CD4-positive, alpha-beta memory T cell (primary cell): ENCODE data around the gene FSIP1. TPM values are rescaled to one million over a fixed set of nuclear protein-coding genes. Genes with fewer than 3 reads are reported as not detected.

Experiments
- CTCF ChIA-PET: fragments of 350-600 bp; sonication (Branson Sonifier 250); formaldehyde crosslinking; loops from one replicate; lab custom pipeline; 2021; ENCODE audit warnings: inconsistent platforms; ENCODE audit not compliant: partially characterized antibody; lab: Charles Lee
- POLR2A ChIA-PET: fragments of 350-600 bp; sonication (Branson Sonifier 250); formaldehyde crosslinking; loops from one replicate; lab custom pipeline; 2021; ENCODE audit not compliant: partially characterized antibody; lab: Charles Lee
- DNase-seq, 5 donors: peaks; one replicate each; pipeline versions ENCODE4 v3.0.0 to v3.0.0-alpha.2; 2020 to 2022; ENCODE audit warnings: mixed read lengths in 1 of 5
- H3K27ac ChIP-seq: one replicate; pipeline ENCODE4 v1.7.0; 2013; ENCODE audit warnings: low read depth, low read length
- H3K27me3 ChIP-seq: 2 replicates; pipeline ENCODE4 v1.7.0; 2013; ENCODE audit warnings: mild to moderate bottlenecking, low read length, moderate library complexity; ENCODE audit not compliant: insufficient read depth
- H3K36me3 ChIP-seq: 2 replicates; pipeline ENCODE4 v1.7.0; 2013; ENCODE audit warnings: mild to moderate bottlenecking, low read length, moderate library complexity; ENCODE audit not compliant: insufficient read depth
- H3K4me1 ChIP-seq: 2 replicates; pipeline ENCODE4 v1.7.0; 2013; ENCODE audit warnings: mild to moderate bottlenecking, low read length, moderate library complexity; ENCODE audit not compliant: insufficient read depth
- H3K4me3 ChIP-seq, 2 donors: one replicate each; pipeline ENCODE4 v1.7.0; 2013; ENCODE audit warnings: low read length in 2 of 2, mild to moderate bottlenecking in 1 of 2
- H3K9me3 ChIP-seq, 2 donors: one replicate each; pipeline ENCODE4 v1.7.0; 2013; ENCODE audit warnings: low read length in 2 of 2, control low read depth in 1 of 2; ENCODE audit not compliant: control insufficient read depth in 1 of 2
- H3K27ac Mint-ChIP-seq, 7 donors: one replicate each; pipeline ENCODE4 v1.8.0; 2020 to 2021; ENCODE audit warnings: mixed read lengths in 7 of 7, mild to moderate bottlenecking in 6 of 7, inconsistent platforms in 3 of 7, moderate library complexity in 3 of 7
- H3K27me3 Mint-ChIP-seq, 2 donors: one replicate each; pipeline ENCODE4 v1.8.0; 2020 to 2021; ENCODE audit warnings: mixed read lengths in 2 of 2
- H3K36me3 Mint-ChIP-seq, 2 donors: one replicate each; pipeline ENCODE4 v1.8.0; 2020 to 2021; ENCODE audit warnings: mixed read lengths in 2 of 2, inconsistent platforms in 1 of 2, mild to moderate bottlenecking in 1 of 2
- H3K4me1 Mint-ChIP-seq, 4 donors: one replicate each; pipeline ENCODE4 v1.8.0; 2020 to 2021; ENCODE audit warnings: mixed read lengths in 4 of 4, mild to moderate bottlenecking in 1 of 4
- H3K4me3 Mint-ChIP-seq, 8 donors: one replicate each; pipeline ENCODE4 v1.8.0; 2020 to 2021; ENCODE audit warnings: mixed read lengths in 8 of 8, mild to moderate bottlenecking in 7 of 8, moderate library complexity in 6 of 8, inconsistent platforms in 3 of 8
- H3K9me3 Mint-ChIP-seq, 8 donors: one replicate each; pipeline ENCODE4 v1.8.0; 2020 to 2021; ENCODE audit warnings: mixed read lengths in 8 of 8, mild to moderate bottlenecking in 5 of 8, inconsistent platforms in 3 of 8, moderate library complexity in 1 of 8
- intact Hi-C: fragments of 100-400 bp; cut with micrococcal nuclease; formaldehyde crosslinking; loops from one replicate; pipeline ENCODE4 v1.15.1; 2023
- polyA plus RNA-seq, 2 donors: library from polyadenylated mRNA; unstranded; fragments of 300-500 nt; fragmentation: Illumina TruSeq; gene quantifications; one replicate each; pipeline ENCODE4 v1.2.3, GENCODE V29; 2021
- total RNA-seq, 2 experiments: library from RNA; stranded (reverse); gene quantifications; one replicate each; pipeline ENCODE4 v1.2.3, GENCODE V29; 2021

The FSIP1 gene
- total and polyA plus RNA-seq, 4 experiments from 2014 or later, result 0.47 to 1.6 (median 1.1) TPM

DNA sequence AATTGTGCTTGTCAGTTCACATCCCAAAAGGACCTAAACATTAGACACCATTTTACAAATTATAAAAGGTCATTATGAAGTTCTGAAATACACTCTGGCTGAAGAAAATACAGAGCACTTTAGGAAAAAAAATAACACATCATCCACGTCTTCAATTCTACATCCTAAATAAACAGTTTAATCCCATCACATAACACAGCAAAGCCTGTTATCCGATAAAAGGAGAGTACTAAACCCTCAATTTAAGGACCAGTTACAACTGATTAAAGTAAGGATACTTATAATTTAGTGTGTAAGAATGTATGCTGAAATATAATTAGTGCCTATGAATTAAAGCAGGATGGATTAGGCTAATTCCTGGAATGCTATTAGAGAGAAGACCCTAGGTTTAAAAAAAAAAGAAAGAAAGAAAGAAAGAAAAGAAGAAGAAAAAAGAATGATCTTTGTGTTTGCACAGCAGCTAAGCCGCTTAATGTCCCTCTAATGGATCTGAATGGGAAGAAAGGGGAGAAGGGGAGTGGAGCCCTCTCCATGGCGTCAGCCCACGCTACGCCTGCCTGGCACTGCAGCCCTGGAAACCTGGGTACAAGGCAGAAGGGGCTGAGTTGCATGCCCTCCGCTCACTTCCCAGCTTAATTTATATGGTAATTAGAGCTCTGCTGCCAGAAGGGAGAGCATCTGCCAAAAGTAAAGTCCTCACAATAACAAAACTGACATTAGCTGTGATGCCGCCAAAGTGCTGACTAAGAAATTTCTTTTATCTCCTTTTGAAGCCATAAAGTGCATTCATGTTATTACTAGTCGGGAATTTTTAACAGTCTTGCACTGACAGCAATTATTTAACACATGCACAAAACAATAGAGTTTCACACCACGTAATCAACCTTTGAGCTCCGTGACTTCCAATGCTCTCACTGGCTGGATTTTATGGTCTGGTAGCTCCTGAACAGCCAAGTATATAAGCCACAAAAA, 90.0 kb downstream of the FSIP1 start:
- H3K4me1 ChIP-seq, result no peaks in the 10 kb centered on the region
- Mint-ChIP-seq H3K27me3 (peaks cover 7 to 9% of the 10 kb centered on the region in 2 donors), H3K4me1 (peaks cover 0 to 10% (median 3%) of the 10 kb centered on the region in 4 donors), H3K27ac (no peak overlapping the region), H3K36me3 (no peaks in the 10 kb centered on the region), H3K9me3 (no peaks in the 10 kb centered on the region), H3K4me3 (no peak overlapping the region)
- no peaks in the 10 kb centered on the region for H3K9me3 ChIP-seq
- intact Hi-C loops, result no loop called here
- no peaks in the 10 kb centered on the region for H3K27me3 ChIP-seq
- POLR2A ChIA-PET, result no interaction called here
- DNase-seq, result no peak
- H3K4me3 ChIP-seq, result no peak overlapping the region
- H3K36me3 ChIP-seq, result no peaks in the 10 kb centered on the region
- no peak overlapping the region for H3K27ac ChIP-seq
- CTCF ChIA-PET, result interaction anchor here (1.0 to 1.5 kb wide), 6 partner anchors 8 to 113 kb away, joined by 3 to 10 read pairs (median 4); no protein-coding TSS in a partner anchor

DNA sequence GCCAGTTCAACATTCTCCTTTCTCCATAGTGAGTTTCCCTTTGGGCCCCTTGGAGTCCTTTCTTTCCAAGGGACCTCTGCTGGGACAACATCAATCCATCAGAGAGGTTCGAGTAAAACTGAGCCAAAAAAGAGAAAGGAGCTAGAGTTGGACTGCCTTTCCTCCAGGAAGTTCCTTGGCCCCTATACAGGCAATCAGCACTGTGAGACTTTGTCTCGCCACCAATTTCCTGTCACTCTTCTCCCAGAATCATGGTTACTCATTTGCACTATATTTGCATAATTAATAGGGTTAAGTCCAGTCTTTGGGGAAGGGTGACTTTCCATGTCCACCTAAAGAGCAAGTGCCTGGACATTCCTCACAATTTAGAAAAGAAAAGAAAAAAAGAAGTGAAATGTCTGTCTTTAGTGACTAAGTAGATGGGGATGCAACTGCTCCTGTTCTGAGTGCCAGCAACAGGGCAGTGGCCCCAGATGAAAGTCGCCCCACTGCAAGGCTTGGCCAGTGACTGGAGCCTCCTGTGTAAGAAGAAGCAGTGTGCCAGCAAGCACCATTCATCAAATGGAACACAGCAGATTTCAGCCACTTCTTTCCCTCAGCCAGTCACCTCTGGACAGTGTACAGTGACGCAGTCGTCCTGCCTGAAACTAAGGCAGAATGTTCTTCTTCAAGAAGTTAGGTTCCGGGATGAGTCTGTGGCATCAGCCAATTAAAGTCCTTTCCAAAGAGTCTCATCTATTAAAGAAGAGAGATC, 91.6 kb downstream of the FSIP1 start:
- ChIA-PET CTCF (interaction anchor here (1.2 kb wide), 2 partner anchors 9 to 15 kb away, joined by 3 read pairs; no protein-coding TSS in a partner anchor), POLR2A (no interaction called here)
- no peak overlapping the region for H3K4me3 ChIP-seq
- H3K27me3 ChIP-seq, result no peaks in the 10 kb centered on the region
- H3K9me3 Mint-ChIP-seq, result no peaks in the 10 kb centered on the region
- intact Hi-C loops, result no loop called here
- no peak overlapping the region for H3K27ac ChIP-seq
- no peaks in the 10 kb centered on the region for H3K36me3 ChIP-seq
- no peaks in the 10 kb centered on the region for H3K9me3 ChIP-seq
- H3K27me3 Mint-ChIP-seq, result peaks cover 7 to 9% of the 10 kb centered on the region in 2 donors
- no peaks in the 10 kb centered on the region for H3K4me1 ChIP-seq
- no peak overlapping the region for H3K27ac Mint-ChIP-seq
- no peaks in the 10 kb centered on the region for H3K36me3 Mint-ChIP-seq
- DNase-seq, result no peak
- H3K4me3 Mint-ChIP-seq, result no peak overlapping the region
- peaks cover 0 to 10% (median 4%) of the 10 kb centered on the region in 4 donors for H3K4me1 Mint-ChIP-seq

- no peaks in the 10 kb centered on the region for H3K9me3 Mint-ChIP-seq
- intact Hi-C loops, result loop anchor here (2.0 kb wide), 1 partner anchor 63 kb away; no protein-coding TSS in a partner anchor
Measured at GRCh38 chr15:39687965-39688364, 94.7 kb downstream of the FSIP1 start.

GRCh38 chr15:39685999-39686613, 96.5 kb downstream of the FSIP1 start:
- peak in 4 of 5 donors; percentile 28 to 36 (median 31) for DNase-seq
- POLR2A ChIA-PET, result interaction anchor here (1.0 to 1.4 kb wide), 5 partner anchors 56 to 70 kb away, joined by 4 to 10 read pairs (median 6); no protein-coding TSS in a partner anchor

More at GRCh38 chr15:39687965-39688364, 94.7 kb downstream of the FSIP1 start:
- H3K36me3 ChIP-seq, result no peaks in the 10 kb centered on the region
- no peaks in the 10 kb centered on the region for H3K36me3 Mint-ChIP-seq
- ChIA-PET POLR2A (no interaction called here), CTCF (interaction anchor here (2.7 to 5.0 kb wide), 6 partner anchors 65 to 186 kb away, joined by 11 to 54 read pairs (median 22); no protein-coding TSS in a partner anchor)
- H3K4me1 Mint-ChIP-seq, result peaks cover 0 to 18% (median 5%) of the 10 kb centered on the region in 4 donors
- no peak for DNase-seq
- no peaks in the 10 kb centered on the region for H3K9me3 ChIP-seq
- H3K27me3 Mint-ChIP-seq, result peaks cover 5 to 8% of the 10 kb centered on the region in 2 donors
- no peak overlapping the region for H3K4me3 Mint-ChIP-seq
- H3K4me3 ChIP-seq, result no peak overlapping the region
- H3K27ac ChIP-seq, result no peak overlapping the region
- no peaks in the 10 kb centered on the region for H3K27me3 ChIP-seq
- H3K4me1 ChIP-seq, result no peaks in the 10 kb centered on the region
- peak overlapping the region in 1 of 7 donors; percentile 13 for H3K27ac Mint-ChIP-seq

GRCh38 chr15:39685367-39685766, 97.3 kb downstream of the FSIP1 start:
- intact Hi-C loops, result no loop called here
- DNase-seq, result no peak
- no peaks in the 10 kb centered on the region for H3K27me3 ChIP-seq
- Mint-ChIP-seq H3K36me3 (no peaks in the 10 kb centered on the region), H3K27me3 (no peaks in the 10 kb centered on the region), H3K4me3 (no peak overlapping the region), H3K27ac (no peak overlapping the region), H3K4me1 (peaks cover 0 to 8% (median 3%) of the 10 kb centered on the region in 4 donors), H3K9me3 (no peaks in the 10 kb centered on the region)
- ChIA-PET POLR2A (interaction anchor here (0.7 to 1.4 kb wide), 6 partner anchors 20 to 71 kb away, joined by 3 to 10 read pairs (median 5); no protein-coding TSS in a partner anchor), CTCF (interaction anchor here (0.8 to 5.0 kb wide), 23 partner anchors 9 to 189 kb away, joined by 3 to 54 read pairs (median 5); no protein-coding TSS in a partner anchor)
- no peaks in the 10 kb centered on the region for H3K36me3 ChIP-seq
- H3K4me1 ChIP-seq, result no peaks in the 10 kb centered on the region
- no peak overlapping the region for H3K4me3 ChIP-seq
- H3K9me3 ChIP-seq, result no peaks in the 10 kb centered on the region
- no peak overlapping the region for H3K27ac ChIP-seq

More at GRCh38 chr15:39685999-39686613, 96.5 kb downstream of the FSIP1 start:
- no peaks in the 10 kb centered on the region for H3K9me3 ChIP-seq
- no peaks in the 10 kb centered on the region for H3K36me3 ChIP-seq
- H3K27ac Mint-ChIP-seq, result no peak overlapping the region
- intact Hi-C loops, result loop anchor here (1.0 to 2.0 kb wide), 4 partner anchors 61 to 588 kb away; no protein-coding TSS in a partner anchor
- H3K4me1 Mint-ChIP-seq, result peaks cover 0 to 15% (median 4%) of the 10 kb centered on the region in 4 donors
- H3K27me3 Mint-ChIP-seq, result peaks cover 0 to 1% of the 10 kb centered on the region in 2 donors
- H3K27me3 ChIP-seq, result no peaks in the 10 kb centered on the region
- H3K27ac ChIP-seq, result no peak overlapping the region
- no peaks in the 10 kb centered on the region for H3K9me3 Mint-ChIP-seq
- no peaks in the 10 kb centered on the region for H3K4me1 ChIP-seq
- CTCF ChIA-PET, result interaction anchor here (0.6 to 5.0 kb wide), 28 partner anchors 9 to 190 kb away, joined by 3 to 54 read pairs (median 4); no protein-coding TSS in a partner anchor
- H3K4me3 ChIP-seq, result no peak overlapping the region
- no peaks in the 10 kb centered on the region for H3K36me3 Mint-ChIP-seq
- no peak overlapping the region for H3K4me3 Mint-ChIP-seq

DNA sequence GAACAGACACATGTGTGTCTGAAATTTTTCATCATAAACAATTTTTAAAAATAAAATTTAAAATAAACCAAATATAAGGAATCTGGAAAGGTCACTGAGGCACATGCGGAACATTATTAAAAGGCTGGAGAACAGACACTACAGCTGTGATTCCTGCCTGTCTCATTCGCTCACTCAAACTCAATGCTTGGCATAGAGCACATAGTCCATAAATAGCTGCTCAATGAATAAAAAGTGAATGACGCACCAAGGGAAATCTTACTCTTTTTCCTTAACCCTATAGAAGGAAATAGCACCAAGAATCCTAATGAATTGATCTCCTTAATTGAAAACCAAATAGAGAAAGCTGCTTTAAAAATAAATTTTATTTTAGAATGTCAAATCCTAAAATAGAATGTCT, 98.4 kb downstream of the FSIP1 start:
- no peaks in the 10 kb centered on the region for H3K9me3 Mint-ChIP-seq
- intact Hi-C loops, result loop anchor here (5.0 kb wide), 1 partner anchor 102 kb away; the partner anchor contains the start of gene THBS1
- no peaks in the 10 kb centered on the region for H3K36me3 Mint-ChIP-seq
- H3K36me3 ChIP-seq, result no peaks in the 10 kb centered on the region
- no peaks in the 10 kb centered on the region for H3K27me3 Mint-ChIP-seq
- peaks cover 0 to 8% (median 3%) of the 10 kb centered on the region in 4 donors for H3K4me1 Mint-ChIP-seq
- H3K27ac ChIP-seq, result no peak overlapping the region
- no peaks in the 10 kb centered on the region for H3K27me3 ChIP-seq
- no peaks in the 10 kb centered on the region for H3K9me3 ChIP-seq
- DNase-seq, result no peak
- H3K27ac Mint-ChIP-seq, result no peak overlapping the region
- no peak overlapping the region for H3K4me3 ChIP-seq
- H3K4me1 ChIP-seq, result no peaks in the 10 kb centered on the region
- ChIA-PET POLR2A (interaction anchor here (0.9 to 2.2 kb wide), 4 partner anchors 19 to 499 kb away, joined by 3 to 7 read pairs (median 4); no protein-coding TSS in a partner anchor), CTCF (interaction anchor here (0.7 to 5.0 kb wide), 7 partner anchors 9 to 74 kb away, joined by 3 to 54 read pairs (median 4); no protein-coding TSS in a partner anchor)
- no peak overlapping the region for H3K4me3 Mint-ChIP-seq
